NCI-H345 (cell line): ENCODE data around the gene TMEM250.

Experiments
- DNase-seq: peaks from one replicate; lab custom pipeline; 2025; lab: John Stamatoyannopoulos, UW

TMEM250 gene

GRCh38 chr9:136132512-136133050, 13.9 kb upstream of the TMEM250 start:
- no peak for DNase-seq

GRCh38 chr9:136131629-136132511, 13.2 kb upstream of the TMEM250 start:
- DNase-seq: no peak

- no peak for DNase-seq
Observed at GRCh38 chr9:136129176-136129575, 10.5 kb upstream of the TMEM250 start.

- DNase-seq: no peak
Observed at GRCh38 chr9:136128436-136128835, 9.8 kb upstream of the TMEM250 start.

- DNase-seq: no peak
Observed at GRCh38 chr9:136127313-136127712, 8.6 kb upstream of the TMEM250 start.

- DNase-seq: no peak
Observed at GRCh38 chr9:136124976-136125692, 6.5 kb upstream of the TMEM250 start.

GRCh38 chr9:136122425-136123383, 4.0 kb upstream of the TMEM250 start:
- peak; percentile 47 for DNase-seq

- no peak for DNase-seq
Observed at GRCh38 chr9:136121801-136122200, 3.1 kb upstream of the TMEM250 start.

- DNase-seq: no peak
Observed at GRCh38 chr9:136120438-136120844, 1.8 kb upstream of the TMEM250 start.

GRCh38 chr9:136119883-136120393, 1.3 kb upstream of the TMEM250 start:
- DNase-seq: no peak

GRCh38 chr9:136119061-136119882, 597 bp upstream of the TMEM250 start:
- no peak for DNase-seq

- DNase-seq: no peak
Observed at GRCh38 chr9:136117916-136118319, 757 bp downstream of the TMEM250 start.

GRCh38 chr9:136117291-136117915, 1.3 kb downstream of the TMEM250 start:
- DNase-seq: no peak

GRCh38 chr9:136116360-136117098, 2.1 kb downstream of the TMEM250 start:
- no peak for DNase-seq

- no peak for DNase-seq
Observed at GRCh38 chr9:136115641-136116359, 2.9 kb downstream of the TMEM250 start.

- no peak for DNase-seq
Observed at GRCh38 chr9:136115206-136115605, 3.5 kb downstream of the TMEM250 start.

- DNase-seq: no peak
Observed at GRCh38 chr9:136114610-136115009, 4.1 kb downstream of the TMEM250 start.

GRCh38 chr9:136112541-136112940, 6.1 kb downstream of the TMEM250 start:
- no peak for DNase-seq

- no peak for DNase-seq
Observed at GRCh38 chr9:136111910-136112309, 6.8 kb downstream of the TMEM250 start.
